Sigmoid colon (tissue), 7 donors: ENCODE results near the gene GLRA3. TPM values are rescaled to one million over a fixed set of nuclear protein-coding genes. Genes with fewer than 3 reads are reported as not detected.
A peak's percentile ranks its signal among the peaks of the same experiment; 100 is the strongest.

ENCODE experiments used
- DNase-seq: peaks from one replicate; pipeline ENCODE4 v3.0.0-alpha.2; 2019
- H3K27ac ChIP-seq, 4 donors: fragments of 200-600 bp; sonication (generic); one replicate each; pipeline ENCODE4 v1.5.1; 2016 to 2019; ENCODE audit warnings: mild to moderate bottlenecking in 1 of 4
- H3K27me3 ChIP-seq, 3 donors: fragments of 200-600 bp; sonication (generic); one replicate each; pipeline ENCODE4 v1.5.1; 2019; ENCODE audit warnings: mild to moderate bottlenecking in 1 of 3
- H3K36me3 ChIP-seq, 4 donors: fragments of 200-600 bp; sonication (generic); one replicate each; pipeline ENCODE4 v1.5.1; 2016 to 2019
- H3K4me1 ChIP-seq, 4 donors: fragments of 200-600 bp; sonication (generic); one replicate each; pipeline ENCODE4 v1.5.1; 2017 to 2019
- H3K4me3 ChIP-seq, 4 donors: fragments of 200-600 bp; sonication (generic); one replicate each; pipeline ENCODE4 v1.5.1; 2017 to 2019; ENCODE audit warnings: mild to moderate bottlenecking in 2 of 4, moderate library complexity in 1 of 4
- H3K9me3 ChIP-seq, 4 donors: fragments of 200-600 bp in 3 of 4; sonication (generic) in 3 of 4; one replicate each; pipeline versions ENCODE4 v1.5.1 to v1.6.1; 2013 to 2019
- CTCF ChIP-seq, 4 experiments: fragments of 450-650 bp in 3 of 4; fragments of 200-600 bp in 1 of 4; IDR thresholded peaks; one replicate each; pipeline ENCODE4 v1.5.1; 2016 to 2019; ENCODE audit warnings: antibody characterized with exemption in 4 of 4, mild to moderate bottlenecking in 3 of 4, moderate library complexity in 2 of 4
- EP300 ChIP-seq, 4 donors: sonication (generic); formaldehyde crosslinking; IDR thresholded peaks; one replicate each; pipeline ENCODE4 v1.6.1; 2017; ENCODE audit warnings: antibody characterized with exemption in 4 of 4
- POLR2A ChIP-seq, 2 donors: fragments of 450-650 bp; IDR thresholded peaks; one replicate each; pipeline ENCODE4 v1.6.1; 2016; ENCODE audit warnings: antibody characterized with exemption in 2 of 2, mild to moderate bottlenecking in 2 of 2, moderate library complexity in 2 of 2
- POLR2AphosphoS5 ChIP-seq, 4 donors: sonication (generic); formaldehyde crosslinking; IDR thresholded peaks; one replicate each; pipeline ENCODE4 v1.6.1; 2017; ENCODE audit warnings: antibody characterized with exemption in 4 of 4
- WGBS, 2 donors: extraction: QIAGEN DNeasy Blood & Tissue Kit; methylation state at CpG; one replicate each; pipeline ENCODE4 v1.1.7; 2013; 5-methylcytosine and 5-hydroxymethylcytosine counted together
- intact Hi-C: fragments of 100-400 bp; cut with DNase I; formaldehyde crosslinking; loops from one replicate; pipeline ENCODE4 v1.15.1; 2023
- polyA plus RNA-seq, 3 donors: library from polyadenylated mRNA; stranded (reverse); fragments of 200-250 nt; gene quantifications; one replicate each; pipeline ENCODE4 v1.2.3, GENCODE V29; 2013
- total RNA-seq, 4 donors: library from RNA; depleted of rRNA; stranded (reverse); fragments of >200 nt; gene quantifications; one replicate each; pipeline ENCODE4 v1.1.0, GENCODE V29; 2016
- donor health status: healthy with polysubstance abuse.
- donor health status: Bipolar disorder and iron deficiency.
- donor health status: healthy.

GLRA3 gene
- total and polyA plus RNA-seq, 7 donors = under 0.01 to 0.33 (median 0.04) TPM; not detected in 2

- Histone ChIP-seq H3K36me3 (no peaks in the 10 kb centered on the region), H3K4me1 (no peaks in the 10 kb centered on the region), H3K27ac (no peak overlapping the region), H3K9me3 (no peaks in the 10 kb centered on the region), H3K4me3 (no peak overlapping the region), H3K27me3 (no peaks in the 10 kb centered on the region)
- intact Hi-C loops = no loop called here
- 91% methylated on average over 3 of the region's 3 CpGs for WGBS, 2 donors
- TF ChIP-seq POLR2A (IDR thresholded peaks at IDR 0.05) (no peak), EP300 (IDR thresholded peaks at IDR 0.05) (no peak), POLR2AphosphoS5 (IDR thresholded peaks at IDR 0.05) (no peak), CTCF (IDR thresholded peaks at IDR 0.05) (no peak)
- DNase-seq = no peak
These were observed 89.5 kb downstream of the GLRA3 start for GRCh38 chr4:174739576-174739975.

GRCh38 chr4:174734181-174734580 lies 94.9 kb downstream of the GLRA3 start:
- Histone ChIP-seq H3K27ac (no peak overlapping the region), H3K9me3 (no peaks in the 10 kb centered on the region), H3K27me3 (no peaks in the 10 kb centered on the region), H3K4me1 (peaks cover 0 to 7% (median 0%) of the 10 kb centered on the region in 4 donors), H3K4me3 (no peak overlapping the region), H3K36me3 (no peaks in the 10 kb centered on the region)
- intact Hi-C loops = no loop called here
- WGBS, 2 donors = 77 to 88% methylated on average over 4 of the region's 4 CpGs
- no peak for DNase-seq
- no peak for TF ChIP-seq CTCF (IDR thresholded peaks at IDR 0.05)
- TF ChIP-seq EP300 (IDR thresholded peaks at IDR 0.05) = no peak
- TF ChIP-seq POLR2AphosphoS5 (IDR thresholded peaks at IDR 0.05) = no peak
- no peak for TF ChIP-seq POLR2A (IDR thresholded peaks at IDR 0.05)

GRCh38 chr4:174717828-174718227 lies 111.2 kb downstream of the GLRA3 start:
- TF ChIP-seq EP300 (IDR thresholded peaks at IDR 0.05) (no peak), POLR2AphosphoS5 (IDR thresholded peaks at IDR 0.05) (peak in 3 of 4 donors; percentile 4 to 44 (median 34)), CTCF (IDR thresholded peaks at IDR 0.05) (no peak)
- Histone ChIP-seq H3K27me3 (no peaks in the 10 kb centered on the region), H3K36me3 (no peaks in the 10 kb centered on the region), H3K27ac (peak overlapping the region in 3 of 4 donors; percentile 46 to 62 (median 49)), H3K4me1 (peaks cover 0 to 30% (median 14%) of the 10 kb centered on the region in 4 donors), H3K9me3 (no peaks in the 10 kb centered on the region), H3K4me3 (no peak overlapping the region)
- DNase-seq = no peak
- intact Hi-C loops = no loop called here
- 21 to 44% methylated on average over 3 of the region's 3 CpGs for WGBS, 2 donors

GRCh38 chr4:174716986-174717770 lies 111.9 kb downstream of the GLRA3 start:
- intact Hi-C loops = no loop called here
- TF ChIP-seq POLR2AphosphoS5 (IDR thresholded peaks at IDR 0.05) (peak in 3 of 4 donors; percentile 28 to 60 (median 60)), EP300 (IDR thresholded peaks at IDR 0.05) (peak in 1 of 4 donors; percentile 10), POLR2A (IDR thresholded peaks at IDR 0.05) (no peak)
- Histone ChIP-seq H3K36me3 (no peaks in the 10 kb centered on the region), H3K27ac (peak overlapping the region in 3 of 4 donors; percentile 46 to 62 (median 49)), H3K4me1 (peaks cover 0 to 30% (median 14%) of the 10 kb centered on the region in 4 donors), H3K27me3 (no peaks in the 10 kb centered on the region), H3K4me3 (no peak overlapping the region), H3K9me3 (no peaks in the 10 kb centered on the region)
- 13 to 34% methylated on average over 3 of the region's 3 CpGs for WGBS, 2 donors
- no peak for DNase-seq

- TF ChIP-seq CTCF (IDR thresholded peaks at IDR 0.05) (peak in 2 of 4 experiments; percentile 32 to 66), POLR2A (IDR thresholded peaks at IDR 0.05) (no peak)
- WGBS, 2 donors = 32 to 56% methylated on average over 8 of the region's 8 CpGs
These were observed 114.4 kb downstream of the GLRA3 start for GRCh38 chr4:174714393-174715211.

More at GRCh38 chr4:174714393-174715211, 114.4 kb downstream of the GLRA3 start:
- H3K4me1 ChIP-seq = peaks cover 0 to 30% (median 14%) of the 10 kb centered on the region in 4 donors
- intact Hi-C loops = loop anchor here (2.0 kb wide), 1 partner anchor 350 kb away; no protein-coding TSS in a partner anchor
- H3K4me3 ChIP-seq = no peak overlapping the region
- H3K36me3 ChIP-seq = no peaks in the 10 kb centered on the region
- no peaks in the 10 kb centered on the region for H3K27me3 ChIP-seq
- no peak overlapping the region for H3K27ac ChIP-seq
- no peaks in the 10 kb centered on the region for H3K9me3 ChIP-seq
- DNase-seq = peak; percentile 66
